ENCODE measurements around the gene GNPTAB. TPM values are rescaled to one million over a fixed set of nuclear protein-coding genes. Genes with fewer than 3 reads are reported as not detected.

Gene GNPTAB
- total RNA-seq, 1 experiment from 2014 or later: 21.0 TPM

DNA sequence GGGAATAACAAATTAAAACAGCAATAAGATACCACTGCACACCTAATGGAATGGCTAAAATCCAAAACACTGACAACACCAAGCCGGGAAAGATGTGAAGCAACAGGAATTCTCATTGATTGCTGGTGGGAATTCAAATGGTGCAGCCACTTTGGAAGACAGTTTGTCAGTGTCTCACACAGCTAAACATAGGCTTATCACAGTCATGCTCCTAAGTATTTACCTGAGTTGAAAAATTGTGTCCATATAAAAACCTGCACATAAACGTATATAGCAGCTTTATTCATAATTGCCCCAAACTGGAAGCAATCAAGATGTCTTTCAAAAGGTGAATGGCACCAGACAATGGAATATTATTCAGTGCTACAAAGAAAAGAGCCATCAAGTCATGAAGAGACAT is 21.6 kb downstream of the GNPTAB start:
- Histone ChIP-seq H3F3A (ENCODE audit: low read length, unreplicated experiment) (no peaks in the 10 kb centered on the region), H3K4me1 (ENCODE audit: insufficient read depth, low read length) (no peaks in the 10 kb centered on the region), H3K27me3 (ENCODE audit: low read length) (no peaks in the 10 kb centered on the region), H3K36me3 (ENCODE audit: low read depth, low read length) (no peaks in the 10 kb centered on the region), H3K4me3 (ENCODE audit: low read length) (no peak overlapping the region), H2AFZ (ENCODE audit: low read length) (no peak overlapping the region), H3K27ac (ENCODE audit: low read length) (no peak overlapping the region), H3K4me2 (ENCODE audit: low read length) (no peak overlapping the region), H4K20me1 (ENCODE audit: low read length) (no peaks in the 10 kb centered on the region), H3K9me3 (ENCODE audit: low read length) (no peaks in the 10 kb centered on the region), H3K79me2 (ENCODE audit: low read length) (no peaks in the 10 kb centered on the region), H3K9me2 (replicated peaks; ENCODE audit: low read length) (no peaks in the 10 kb centered on the region), H3K9ac (ENCODE audit: low read length) (no peak overlapping the region)
- intact Hi-C loops (cut with micrococcal nuclease): no loop called here
- no TSS peak for BruUV-seq (replicated peaks)
- ChIA-PET CTCF (no interaction called here), POLR2A (ENCODE audit: unreplicated experiment) (no interaction called here)
- ATAC-seq: no peak
- TF ChIP-seq EZH2phosphoT487 (IDR thresholded peaks at IDR 0.05; ENCODE audit: borderline replicate concordance, low read length): no peak
- TF ChIP-seq, protein P1, sequence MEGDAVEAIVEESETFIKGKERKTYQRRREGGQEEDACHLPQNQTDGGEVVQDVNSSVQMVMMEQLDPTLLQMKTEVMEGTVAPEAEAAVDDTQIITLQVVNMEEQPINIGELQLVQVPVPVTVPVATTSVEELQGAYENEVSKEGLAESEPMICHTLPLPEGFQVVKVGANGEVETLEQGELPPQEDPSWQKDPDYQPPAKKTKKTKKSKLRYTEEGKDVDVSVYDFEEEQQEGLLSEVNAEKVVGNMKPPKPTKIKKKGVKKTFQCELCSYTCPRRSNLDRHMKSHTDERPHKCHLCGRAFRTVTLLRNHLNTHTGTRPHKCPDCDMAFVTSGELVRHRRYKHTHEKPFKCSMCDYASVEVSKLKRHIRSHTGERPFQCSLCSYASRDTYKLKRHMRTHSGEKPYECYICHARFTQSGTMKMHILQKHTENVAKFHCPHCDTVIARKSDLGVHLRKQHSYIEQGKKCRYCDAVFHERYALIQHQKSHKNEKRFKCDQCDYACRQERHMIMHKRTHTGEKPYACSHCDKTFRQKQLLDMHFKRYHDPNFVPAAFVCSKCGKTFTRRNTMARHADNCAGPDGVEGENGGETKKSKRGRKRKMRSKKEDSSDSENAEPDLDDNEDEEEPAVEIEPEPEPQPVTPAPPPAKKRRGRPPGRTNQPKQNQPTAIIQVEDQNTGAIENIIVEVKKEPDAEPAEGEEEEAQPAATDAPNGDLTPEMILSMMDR (conservative IDR thresholded peaks at IDR 0.05; ENCODE audit: low read depth, low read length): no peak
- TF ChIP-seq EZH2 (IDR thresholded peaks at IDR 0.05; ENCODE audit: low read length, unreplicated experiment): no peak
- no peak for DNase-seq

DNA sequence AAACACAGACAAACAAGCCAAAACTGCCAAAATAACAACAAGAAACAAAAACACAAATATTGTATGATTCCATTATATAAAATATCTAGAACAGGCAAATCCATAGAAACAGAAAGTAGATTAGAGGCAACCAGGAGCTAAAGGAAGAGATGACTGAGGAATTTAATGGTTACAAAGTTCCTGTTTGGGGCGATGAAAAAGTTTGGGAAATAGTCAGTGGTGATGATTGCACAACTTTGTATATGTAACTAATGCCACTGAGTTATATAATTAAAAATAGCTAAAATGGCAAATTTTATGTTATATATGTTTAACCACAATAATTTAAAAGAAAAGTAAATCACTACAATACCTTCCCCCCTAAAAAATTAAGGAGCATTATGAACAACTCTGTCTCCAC is 24.5 kb downstream of the GNPTAB start:
- no peaks in the 10 kb centered on the region for H3K79me2 ChIP-seq (ENCODE audit: low read length)
- no peak overlapping the region for H2AFZ ChIP-seq (ENCODE audit: low read length)
- ChIA-PET CTCF (no interaction called here), POLR2A (ENCODE audit: unreplicated experiment) (no interaction called here)
- ATAC-seq: no peak
- no peak overlapping the region for H3K9ac ChIP-seq (ENCODE audit: low read length)
- no peaks in the 10 kb centered on the region for H4K20me1 ChIP-seq (ENCODE audit: low read length)
- intact Hi-C loops (cut with micrococcal nuclease): no loop called here
- H3F3A ChIP-seq (ENCODE audit: low read length, unreplicated experiment): no peaks in the 10 kb centered on the region
- no peaks in the 10 kb centered on the region for H3K36me3 ChIP-seq (ENCODE audit: low read depth, low read length)
- H3K4me2 ChIP-seq (ENCODE audit: low read length): no peak overlapping the region
- DNase-seq: no peak
- H3K4me1 ChIP-seq (ENCODE audit: insufficient read depth, low read length): no peaks in the 10 kb centered on the region
- H3K27me3 ChIP-seq (ENCODE audit: low read length): no peaks in the 10 kb centered on the region
- H3K9me2 ChIP-seq (replicated peaks; ENCODE audit: low read length): no peaks in the 10 kb centered on the region
- H3K27ac ChIP-seq (ENCODE audit: low read length): no peak overlapping the region
- no peak overlapping the region for H3K4me3 ChIP-seq (ENCODE audit: low read length)
- TF ChIP-seq, protein P1 (conservative IDR thresholded peaks at IDR 0.05; ENCODE audit: low read depth, low read length): no peak
- TF ChIP-seq EZH2 (IDR thresholded peaks at IDR 0.05; ENCODE audit: low read length, unreplicated experiment) (no peak), EZH2phosphoT487 (IDR thresholded peaks at IDR 0.05; ENCODE audit: borderline replicate concordance, low read length) (no peak)
- BruUV-seq (replicated peaks): no TSS peak
- no peaks in the 10 kb centered on the region for H3K9me3 ChIP-seq (ENCODE audit: low read length)

DNA sequence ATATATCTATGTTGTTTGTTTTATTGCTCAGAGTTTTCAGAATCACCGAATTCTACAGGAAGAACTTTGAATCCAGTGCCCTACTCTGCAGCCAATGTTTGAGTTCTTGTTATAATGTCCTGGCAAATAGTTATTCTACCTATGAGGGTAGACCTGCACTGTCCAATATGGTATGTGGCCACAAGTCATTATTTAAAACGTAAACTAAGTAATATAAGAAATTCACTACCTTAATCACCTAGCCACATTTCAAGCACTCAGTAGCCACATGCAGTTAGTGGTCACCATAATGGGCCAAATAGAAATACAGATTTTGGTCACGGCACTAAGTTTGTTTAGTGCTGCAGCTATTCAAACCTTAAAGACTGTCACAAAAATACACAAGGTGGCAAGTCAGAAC is 26.4 kb downstream of the GNPTAB start:
- H3K27me3 ChIP-seq (ENCODE audit: low read length): no peaks in the 10 kb centered on the region
- CTCF ChIA-PET: no interaction called here
- H3K4me3 ChIP-seq (ENCODE audit: low read length): no peak overlapping the region
- no peak overlapping the region for H3K9ac ChIP-seq (ENCODE audit: low read length)
- H3K27ac ChIP-seq (ENCODE audit: low read length): no peak overlapping the region
- no peaks in the 10 kb centered on the region for H3K36me3 ChIP-seq (ENCODE audit: low read depth, low read length)
- no peak overlapping the region for H3K4me2 ChIP-seq (ENCODE audit: low read length)
- no peak for ATAC-seq
- H3K9me3 ChIP-seq (ENCODE audit: low read length): no peaks in the 10 kb centered on the region
- TF ChIP-seq EZH2 (IDR thresholded peaks at IDR 0.05; ENCODE audit: low read length, unreplicated experiment) (no peak), EZH2phosphoT487 (IDR thresholded peaks at IDR 0.05; ENCODE audit: borderline replicate concordance, low read length) (no peak)
- TF ChIP-seq, protein P1 (conservative IDR thresholded peaks at IDR 0.05; ENCODE audit: low read depth, low read length): no peak
- POLR2A ChIA-PET (ENCODE audit: unreplicated experiment): no interaction called here
- H3K9me2 ChIP-seq (replicated peaks; ENCODE audit: low read length): no peaks in the 10 kb centered on the region
- intact Hi-C loops (cut with micrococcal nuclease): no loop called here
- no peak overlapping the region for H2AFZ ChIP-seq (ENCODE audit: low read length)
- no TSS peak for BruUV-seq (replicated peaks)
- H3K4me1 ChIP-seq (ENCODE audit: insufficient read depth, low read length): no peaks in the 10 kb centered on the region
- DNase-seq: no peak
- H3K79me2 ChIP-seq (ENCODE audit: low read length): no peaks in the 10 kb centered on the region
- H3F3A ChIP-seq (ENCODE audit: low read length, unreplicated experiment): no peaks in the 10 kb centered on the region
- no peaks in the 10 kb centered on the region for H4K20me1 ChIP-seq (ENCODE audit: low read length)

Measured in PC-3 (cell line).